K562 (cell line): ENCODE data around the gene EVI5L. TPM values are rescaled to one million over a fixed set of nuclear protein-coding genes. Genes with fewer than 3 reads are reported as not detected.
A peak's percentile ranks its signal among the peaks of the same experiment; 100 is the strongest.

Source experiments
- LCOR ChIP-seq: sonication (generic); formaldehyde crosslinking; IDR thresholded peaks from 2 replicates; pipeline ENCODE4 v1.8.0; 2022; ENCODE audit warnings: mild to moderate bottlenecking, missing genetic modification reagents
- MEF2D ChIP-seq: conservative IDR thresholded peaks from 2 replicates; pipeline ENCODE4 v1.6.1; 2016; ENCODE audit warnings: low read depth, missing genetic modification characterization, missing compliant biosample characterization
- TFAM ChIP-seq: fragments of 250-450 bp; sonication (Bioruptor Pico); conservative IDR thresholded peaks from 2 replicates; pipeline ENCODE4 v1.5.0; 2021; ENCODE audit warnings: mild to moderate bottlenecking, moderate library complexity
- ZC3H11A ChIP-seq: IDR thresholded peaks from 2 replicates; pipeline ENCODE4 v1.6.1; 2012; ENCODE audit warnings: low read depth, low read length, improper control_type of control experiment
- ZFX ChIP-seq: sonication (generic); formaldehyde crosslinking; IDR thresholded peaks from 2 replicates; pipeline ENCODE4 v1.8.0; 2022; ENCODE audit warnings: mild to moderate bottlenecking, missing genetic modification reagents, moderate library complexity
- ZNF184 ChIP-seq: sonication (generic); formaldehyde crosslinking; IDR thresholded peaks from 2 replicates; pipeline ENCODE4 v1.5.0; 2020; ENCODE audit warnings: missing genetic modification reagents
- polyA plus RNA-seq, 8 experiments: library from polyadenylated mRNA; depleted of rRNA in 4 of 8; stranded (reverse) in 5 of 8; unstranded in 3 of 8; fragments of >200 nt; fragmentation: Nextera tagmentation in 2 of 8; fragmentation: Illumina TruSeq in 1 of 8; extraction: Ambion mirVana in 2 of 8; extraction: Trizol in 1 of 8; gene quantifications; 2 replicates each; pipeline versions ENCODE4 v1.2.1 to v1.2.3, GENCODE V29; 2011 to 2014; ENCODE audit warnings: inconsistent platforms in 1 of 8, missing spikeins in 1 of 8
- total RNA-seq, 7 experiments: library from RNA; depleted of rRNA in 6 of 7; stranded (reverse); fragments of >200 nt in 6 of 7; fragmentation: Illumina TruSeq in 2 of 7; extraction: Trizol in 2 of 7; gene quantifications; 2 replicates each; pipeline versions ENCODE4 v1.2.1 to v1.2.3, GENCODE V29; 2011 to 2021; ENCODE audit warnings: low replicate concordance in 1 of 7
- TF ChIP-seq, protein P1 (sequence below), 2 experiments: fragments of 450-650 bp; IDR thresholded peaks; 2 replicates each; pipeline ENCODE4 v1.6.1; 2016; ENCODE audit warnings: mild to moderate bottlenecking in 2 of 2, borderline replicate concordance in 1 of 2, low read depth in 1 of 2, moderate library complexity in 1 of 2
- TF ChIP-seq, protein P2 (sequence below), 2 experiments: fragments of 450-650 bp; IDR thresholded peaks; 2 replicates each; pipeline ENCODE4 v1.6.1; 2018; ENCODE audit warnings: mild to moderate bottlenecking in 2 of 2, low read depth in 1 of 2; ENCODE audit not compliant: partially characterized antibody in 2 of 2
- TF ChIP-seq, protein P3 (sequence below): sonication (generic); formaldehyde crosslinking; IDR thresholded peaks from 2 replicates; pipeline ENCODE4 v1.8.1; 2023; ENCODE audit warnings: missing genetic modification reagents, mild to moderate bottlenecking, borderline replicate concordance

Gene EVI5L
- total and polyA plus RNA-seq, 9 of the 15 experiments (the other 6 are each of a cell fraction or from before 2014, with no cell fraction given), result 0.69 to 1.8 (median 1.2) TPM; not detected in 2

DNA sequence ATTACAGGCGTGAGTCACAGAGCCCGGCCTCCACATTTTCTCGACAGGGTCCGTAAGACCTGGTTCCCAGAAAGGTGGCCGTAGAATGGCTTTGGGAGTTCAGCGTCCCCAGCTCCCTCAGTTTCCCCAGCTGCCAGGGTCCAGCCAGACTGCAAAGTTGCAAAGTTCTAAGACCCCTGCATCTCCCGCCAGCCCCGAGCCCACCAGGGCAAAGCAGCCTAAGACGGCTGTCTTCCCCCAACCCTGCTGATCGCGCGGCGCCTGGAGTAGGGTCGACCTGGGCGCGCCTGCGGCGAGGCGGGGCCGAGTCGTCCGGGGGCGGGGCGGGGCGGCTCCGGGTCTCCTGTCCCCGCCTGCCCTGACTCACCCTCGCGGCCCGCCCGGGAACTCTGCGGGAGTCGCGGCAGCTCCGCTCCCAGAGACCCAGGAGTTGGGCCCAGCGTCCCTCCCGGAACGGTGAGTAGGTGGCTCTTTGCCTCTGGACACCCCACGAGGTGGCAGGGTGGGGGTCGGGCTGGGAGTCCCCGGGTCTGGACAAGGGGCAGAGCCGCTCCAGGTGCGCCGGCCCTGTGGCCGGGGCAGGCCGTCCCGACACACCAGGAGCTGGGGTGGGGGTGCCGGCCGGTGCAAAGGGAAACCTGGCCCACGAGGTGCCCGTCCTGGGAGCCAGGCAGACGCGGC, 58.3 kb downstream of the EVI5L start, which contains the start of gene LRRC8E (continued):
- TF ChIP-seq, protein P1, sequence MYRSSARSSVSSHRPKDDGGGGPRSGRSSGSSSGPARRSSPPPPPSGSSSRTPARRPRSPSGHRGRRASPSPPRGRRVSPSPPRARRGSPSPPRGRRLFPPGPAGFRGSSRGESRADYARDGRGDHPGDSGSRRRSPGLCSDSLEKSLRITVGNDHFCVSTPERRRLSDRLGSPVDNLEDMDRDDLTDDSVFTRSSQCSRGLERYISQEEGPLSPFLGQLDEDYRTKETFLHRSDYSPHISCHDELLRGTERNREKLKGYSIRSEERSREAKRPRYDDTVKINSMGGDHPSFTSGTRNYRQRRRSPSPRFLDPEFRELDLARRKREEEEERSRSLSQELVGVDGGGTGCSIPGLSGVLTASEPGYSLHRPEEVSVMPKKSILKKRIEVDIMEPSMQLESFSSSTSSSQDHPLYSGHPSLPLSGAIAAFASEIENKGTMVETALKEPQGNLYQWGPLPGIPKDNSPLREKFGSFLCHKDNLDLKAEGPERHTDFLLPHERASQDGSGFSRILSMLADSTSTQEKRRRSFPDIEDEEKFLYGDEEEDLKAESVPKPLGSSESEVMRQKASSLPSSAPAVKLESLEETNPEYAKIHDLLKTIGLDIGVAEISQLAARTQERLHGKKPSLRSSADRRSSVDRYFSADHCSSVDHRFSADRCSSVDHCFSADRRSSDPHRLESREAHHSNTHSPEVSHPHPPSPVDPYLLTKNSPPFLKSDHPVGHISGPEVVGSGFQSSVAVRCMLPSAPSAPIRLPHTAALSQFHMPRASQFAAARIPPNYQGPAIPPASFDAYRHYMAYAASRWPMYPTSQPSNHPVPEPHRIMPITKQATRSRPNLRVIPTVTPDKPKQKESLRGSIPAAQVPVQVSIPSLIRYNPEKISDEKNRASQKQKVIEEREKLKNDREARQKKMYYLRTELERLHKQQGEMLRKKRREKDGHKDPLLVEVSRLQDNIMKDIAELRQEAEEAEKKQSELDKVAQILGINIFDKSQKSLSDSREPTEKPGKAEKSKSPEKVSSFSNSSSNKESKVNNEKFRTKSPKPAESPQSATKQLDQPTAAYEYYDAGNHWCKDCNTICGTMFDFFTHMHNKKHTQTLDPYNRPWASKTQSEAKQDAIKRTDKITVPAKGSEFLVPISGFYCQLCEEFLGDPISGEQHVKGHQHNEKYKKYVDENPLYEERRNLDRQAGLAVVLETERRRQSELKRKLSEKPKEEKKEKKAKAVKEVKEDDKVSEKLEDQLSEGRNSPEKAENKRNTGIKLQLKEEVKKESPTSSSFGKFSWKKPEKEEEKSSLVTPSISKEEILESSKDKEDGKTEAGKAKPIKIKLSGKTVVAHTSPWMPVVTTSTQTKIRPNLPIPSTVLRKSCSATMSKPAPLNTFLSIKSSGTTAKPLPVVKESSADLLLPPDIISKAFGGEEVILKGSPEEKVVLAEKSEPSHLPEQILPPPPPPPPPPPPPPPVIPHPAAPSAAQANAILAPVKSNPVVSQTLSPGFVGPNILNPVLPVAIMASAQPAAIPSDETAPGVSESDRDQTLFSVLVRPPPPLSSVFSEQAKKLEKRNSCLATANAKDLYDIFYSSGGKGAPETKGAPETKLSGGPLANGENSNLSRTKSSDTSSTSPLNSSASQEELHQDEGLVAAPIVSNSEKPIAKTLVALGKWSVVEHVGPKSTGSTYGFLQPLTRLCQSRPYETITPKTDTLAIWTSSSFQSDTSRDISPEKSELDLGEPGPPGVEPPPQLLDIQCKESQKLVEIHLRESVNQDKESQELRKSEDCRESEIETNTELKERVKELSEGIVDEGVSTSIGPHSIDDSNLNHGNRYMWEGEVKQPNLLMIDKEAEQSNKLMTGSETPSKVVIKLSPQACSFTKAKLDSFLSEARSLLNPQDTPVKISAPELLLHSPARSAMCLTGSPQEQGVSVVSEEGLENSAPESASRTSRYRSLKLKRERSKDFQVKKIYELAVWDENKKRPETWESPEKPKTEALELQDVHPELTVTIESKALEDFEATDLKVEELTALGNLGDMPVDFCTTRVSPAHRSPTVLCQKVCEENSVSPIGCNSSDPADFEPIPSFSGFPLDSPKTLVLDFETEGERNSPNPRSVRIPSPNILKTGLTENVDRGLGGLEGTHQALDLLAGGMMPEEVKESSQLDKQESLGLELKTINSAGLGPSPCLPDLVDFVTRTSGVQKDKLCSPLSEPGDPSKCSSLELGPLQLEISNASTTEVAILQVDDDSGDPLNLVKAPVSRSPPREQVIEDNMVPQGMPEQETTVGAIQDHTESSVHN (IDR thresholded peaks at IDR 0.05; ENCODE audit: borderline replicate concordance in 1 of 2, low read depth in 1 of 2), result no peak
- TF ChIP-seq LCOR (CRISPR knock-in tag) (no peak), ZC3H11A (no peak), TFAM (no peak), ZNF184 (CRISPR knock-in tag) (no peak), ZFX (CRISPR knock-in tag) (peak; percentile 93), MEF2D (no peak)
- TF ChIP-seq, protein P2, sequence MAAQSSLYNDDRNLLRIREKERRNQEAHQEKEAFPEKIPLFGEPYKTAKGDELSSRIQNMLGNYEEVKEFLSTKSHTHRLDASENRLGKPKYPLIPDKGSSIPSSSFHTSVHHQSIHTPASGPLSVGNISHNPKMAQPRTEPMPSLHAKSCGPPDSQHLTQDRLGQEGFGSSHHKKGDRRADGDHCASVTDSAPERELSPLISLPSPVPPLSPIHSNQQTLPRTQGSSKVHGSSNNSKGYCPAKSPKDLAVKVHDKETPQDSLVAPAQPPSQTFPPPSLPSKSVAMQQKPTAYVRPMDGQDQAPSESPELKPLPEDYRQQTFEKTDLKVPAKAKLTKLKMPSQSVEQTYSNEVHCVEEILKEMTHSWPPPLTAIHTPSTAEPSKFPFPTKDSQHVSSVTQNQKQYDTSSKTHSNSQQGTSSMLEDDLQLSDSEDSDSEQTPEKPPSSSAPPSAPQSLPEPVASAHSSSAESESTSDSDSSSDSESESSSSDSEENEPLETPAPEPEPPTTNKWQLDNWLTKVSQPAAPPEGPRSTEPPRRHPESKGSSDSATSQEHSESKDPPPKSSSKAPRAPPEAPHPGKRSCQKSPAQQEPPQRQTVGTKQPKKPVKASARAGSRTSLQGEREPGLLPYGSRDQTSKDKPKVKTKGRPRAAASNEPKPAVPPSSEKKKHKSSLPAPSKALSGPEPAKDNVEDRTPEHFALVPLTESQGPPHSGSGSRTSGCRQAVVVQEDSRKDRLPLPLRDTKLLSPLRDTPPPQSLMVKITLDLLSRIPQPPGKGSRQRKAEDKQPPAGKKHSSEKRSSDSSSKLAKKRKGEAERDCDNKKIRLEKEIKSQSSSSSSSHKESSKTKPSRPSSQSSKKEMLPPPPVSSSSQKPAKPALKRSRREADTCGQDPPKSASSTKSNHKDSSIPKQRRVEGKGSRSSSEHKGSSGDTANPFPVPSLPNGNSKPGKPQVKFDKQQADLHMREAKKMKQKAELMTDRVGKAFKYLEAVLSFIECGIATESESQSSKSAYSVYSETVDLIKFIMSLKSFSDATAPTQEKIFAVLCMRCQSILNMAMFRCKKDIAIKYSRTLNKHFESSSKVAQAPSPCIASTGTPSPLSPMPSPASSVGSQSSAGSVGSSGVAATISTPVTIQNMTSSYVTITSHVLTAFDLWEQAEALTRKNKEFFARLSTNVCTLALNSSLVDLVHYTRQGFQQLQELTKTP (IDR thresholded peaks at IDR 0.05; ENCODE audit: low read depth in 1 of 2, partially characterized antibody in 2 of 2), result no peak
- TF ChIP-seq, protein P3, sequence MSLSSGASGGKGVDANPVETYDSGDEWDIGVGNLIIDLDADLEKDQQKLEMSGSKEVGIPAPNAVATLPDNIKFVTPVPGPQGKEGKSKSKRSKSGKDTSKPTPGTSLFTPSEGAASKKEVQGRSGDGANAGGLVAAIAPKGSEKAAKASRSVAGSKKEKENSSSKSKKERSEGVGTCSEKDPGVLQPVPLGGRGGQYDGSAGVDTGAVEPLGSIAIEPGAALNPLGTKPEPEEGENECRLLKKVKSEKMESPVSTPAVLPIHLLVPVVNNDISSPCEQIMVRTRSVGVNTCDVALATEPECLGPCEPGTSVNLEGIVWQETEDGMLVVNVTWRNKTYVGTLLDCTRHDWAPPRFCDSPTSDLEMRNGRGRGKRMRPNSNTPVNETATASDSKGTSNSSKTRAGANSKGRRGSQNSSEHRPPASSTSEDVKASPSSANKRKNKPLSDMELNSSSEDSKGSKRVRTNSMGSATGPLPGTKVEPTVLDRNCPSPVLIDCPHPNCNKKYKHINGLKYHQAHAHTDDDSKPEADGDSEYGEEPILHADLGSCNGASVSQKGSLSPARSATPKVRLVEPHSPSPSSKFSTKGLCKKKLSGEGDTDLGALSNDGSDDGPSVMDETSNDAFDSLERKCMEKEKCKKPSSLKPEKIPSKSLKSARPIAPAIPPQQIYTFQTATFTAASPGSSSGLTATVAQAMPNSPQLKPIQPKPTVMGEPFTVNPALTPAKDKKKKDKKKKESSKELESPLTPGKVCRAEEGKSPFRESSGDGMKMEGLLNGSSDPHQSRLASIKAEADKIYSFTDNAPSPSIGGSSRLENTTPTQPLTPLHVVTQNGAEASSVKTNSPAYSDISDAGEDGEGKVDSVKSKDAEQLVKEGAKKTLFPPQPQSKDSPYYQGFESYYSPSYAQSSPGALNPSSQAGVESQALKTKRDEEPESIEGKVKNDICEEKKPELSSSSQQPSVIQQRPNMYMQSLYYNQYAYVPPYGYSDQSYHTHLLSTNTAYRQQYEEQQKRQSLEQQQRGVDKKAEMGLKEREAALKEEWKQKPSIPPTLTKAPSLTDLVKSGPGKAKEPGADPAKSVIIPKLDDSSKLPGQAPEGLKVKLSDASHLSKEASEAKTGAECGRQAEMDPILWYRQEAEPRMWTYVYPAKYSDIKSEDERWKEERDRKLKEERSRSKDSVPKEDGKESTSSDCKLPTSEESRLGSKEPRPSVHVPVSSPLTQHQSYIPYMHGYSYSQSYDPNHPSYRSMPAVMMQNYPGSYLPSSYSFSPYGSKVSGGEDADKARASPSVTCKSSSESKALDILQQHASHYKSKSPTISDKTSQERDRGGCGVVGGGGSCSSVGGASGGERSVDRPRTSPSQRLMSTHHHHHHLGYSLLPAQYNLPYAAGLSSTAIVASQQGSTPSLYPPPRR (CRISPR knock-in tag), result no peak
